Raji (cell line): ENCODE data around the gene OOSP4A.

Experiments used
- POLR2A ChIP-seq: IDR thresholded peaks from 2 replicates; pipeline ENCODE4 v1.6.1; 2011; ENCODE audit warnings: low read depth, low read length, control low read depth; ENCODE audit not compliant: insufficient read depth

OOSP4A gene

DNA sequence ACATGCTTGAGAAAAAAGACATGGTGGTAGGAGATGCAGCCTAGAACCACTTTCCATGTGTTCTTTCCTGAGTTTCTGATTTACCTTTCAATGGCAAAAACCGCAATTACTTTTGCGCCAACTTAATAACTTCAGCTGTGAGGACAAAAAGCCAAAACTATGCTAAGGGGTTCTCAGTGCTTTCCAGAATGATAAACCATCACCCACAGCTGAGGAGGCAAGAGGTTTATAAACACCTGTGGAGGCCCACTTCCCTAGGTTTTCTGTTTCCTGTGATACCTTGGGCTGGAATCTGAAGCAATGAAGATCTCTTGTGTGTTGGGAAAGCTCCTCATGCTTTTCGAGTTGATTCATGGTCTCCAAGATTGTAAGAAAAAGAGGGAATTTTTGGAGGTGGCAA is at the start of gene OOSP4A:
TSS of gene OOSP4A (plus strand) at position 301 of the 400 bp plus-strand sequence. CDS start at position 301, 0 bp downstream.
- TF ChIP-seq POLR2A = no peak

DNA sequence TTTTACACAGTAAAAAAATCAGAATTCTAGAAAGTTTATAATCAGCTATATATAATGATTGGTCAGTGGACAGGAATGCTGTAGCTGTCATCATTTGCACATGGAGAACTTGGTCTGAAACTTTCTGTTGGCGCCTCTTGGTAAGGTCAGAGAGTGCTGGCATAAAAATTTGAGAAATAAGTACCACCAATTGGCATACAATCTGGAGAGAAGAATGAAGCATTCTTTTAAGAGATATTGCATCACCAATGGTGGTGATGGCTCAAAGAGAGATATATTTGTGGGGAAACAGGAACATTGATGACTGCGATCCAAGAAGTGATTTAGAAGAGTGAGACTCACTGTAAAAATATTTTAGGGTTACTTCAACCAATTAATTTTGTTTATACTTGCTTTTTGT is 45.4 kb upstream of the OOSP4A start:
- TF ChIP-seq POLR2A = no peak

DNA sequence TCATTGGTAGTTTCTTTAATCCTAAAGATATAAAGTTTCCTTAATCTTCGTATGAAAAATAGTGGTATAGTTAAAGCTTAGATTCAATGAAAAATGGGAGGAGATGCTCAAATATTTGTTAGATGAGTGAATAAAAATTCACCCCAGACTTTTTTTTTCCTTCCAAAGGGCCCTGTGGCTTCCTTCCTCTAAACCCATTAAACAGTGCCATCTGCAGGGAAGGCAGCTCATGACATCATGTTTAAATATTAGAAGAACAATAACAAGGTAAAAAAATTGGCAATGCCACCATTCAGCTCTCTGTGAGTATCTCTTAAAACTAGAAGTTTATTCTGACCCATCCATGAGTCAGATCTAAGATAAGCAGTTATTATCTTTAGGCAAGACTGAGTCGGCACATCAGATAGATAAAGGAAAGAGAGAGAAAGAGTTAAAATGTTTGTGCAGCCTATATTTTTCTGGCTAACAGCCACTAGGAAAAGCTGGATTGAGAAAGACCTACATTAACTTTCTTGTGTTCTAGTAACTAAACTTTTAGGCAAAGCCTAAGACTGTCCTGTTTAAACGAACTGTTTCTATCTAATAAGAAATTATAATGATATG is 44.7 kb upstream of the OOSP4A start:
- TF ChIP-seq POLR2A = no peak

DNA sequence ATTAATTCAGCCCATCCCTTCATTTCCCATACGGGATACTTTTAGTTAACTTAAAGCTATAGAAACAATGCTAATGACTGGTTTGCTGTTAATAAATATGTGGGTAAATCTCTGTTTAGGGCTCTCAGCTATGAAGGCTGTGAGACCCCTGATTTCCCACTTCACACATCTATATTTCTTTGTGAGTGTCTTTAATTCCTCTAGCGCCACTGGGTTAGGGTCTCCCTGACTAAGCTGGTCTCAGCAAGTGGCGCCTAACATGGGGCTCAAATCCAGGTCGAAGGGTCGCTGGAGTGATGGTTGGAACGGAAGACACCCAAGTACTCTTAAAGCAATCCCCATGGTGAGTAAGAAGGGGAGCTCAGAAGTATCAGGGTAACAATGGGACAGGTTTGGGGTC is 40.0 kb upstream of the OOSP4A start:
- TF ChIP-seq POLR2A = no peak

DNA sequence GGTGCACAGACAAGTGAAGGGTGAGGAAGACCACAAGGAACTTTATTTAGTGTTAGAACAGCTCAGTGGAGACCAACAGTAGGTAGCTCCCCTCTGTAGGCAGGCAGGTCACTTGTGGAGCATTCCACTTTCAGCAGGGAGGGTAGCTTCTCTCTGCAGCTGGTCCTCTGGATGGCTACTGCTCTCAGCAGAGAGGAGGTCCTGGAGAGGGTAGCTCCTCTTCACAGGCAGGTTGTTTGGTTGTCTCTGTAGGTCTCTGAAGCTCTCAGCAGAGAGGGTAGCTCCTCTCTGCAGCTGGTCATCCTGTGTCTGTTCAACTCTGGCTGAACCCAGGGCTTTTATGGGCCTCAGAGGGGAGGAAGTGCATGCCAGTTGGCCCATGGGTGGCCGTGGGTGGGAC is 32.1 kb upstream of the OOSP4A start:
- no peak for TF ChIP-seq POLR2A

GRCh38 chr11:59938132-59938531 is 25.7 kb upstream of the OOSP4A start, which contains the start of gene OOSP1:
Gene OOSP1, plus strand, starts transcription at chr11:59938432. Its CDS starts 23 bp downstream, at chr11:59938455.
- no peak for TF ChIP-seq POLR2A

DNA sequence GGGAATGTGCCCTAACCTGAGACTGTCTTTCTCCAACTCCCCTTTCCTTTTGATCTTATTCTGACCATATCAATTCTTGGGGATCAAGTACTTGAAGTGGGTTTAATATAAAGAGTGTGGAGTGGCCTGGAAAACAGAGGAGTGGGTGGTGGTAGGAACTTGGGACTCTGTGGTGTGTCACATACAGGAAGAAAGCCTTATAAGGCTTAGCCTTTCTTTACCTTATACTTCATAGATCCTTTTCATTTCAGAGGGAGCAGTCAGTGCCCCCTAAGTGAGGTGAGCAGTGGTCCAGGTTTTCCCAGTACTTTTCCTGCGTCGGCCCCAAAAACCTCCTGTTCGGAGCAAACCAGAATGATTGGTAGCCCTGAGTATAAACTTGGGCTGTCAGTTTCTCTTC is 25.1 kb upstream of the OOSP4A start:
- TF ChIP-seq POLR2A = no peak

- no peak for TF ChIP-seq POLR2A
These were observed 24.4 kb upstream of the OOSP4A start for GRCh38 chr11:59939482-59939881.

- no peak for TF ChIP-seq POLR2A
These were observed 22.7 kb upstream of the OOSP4A start for GRCh38 chr11:59941091-59941490.

GRCh38 chr11:59943997-59944714 is 19.7 kb upstream of the OOSP4A start:
- TF ChIP-seq POLR2A = no peak

DNA sequence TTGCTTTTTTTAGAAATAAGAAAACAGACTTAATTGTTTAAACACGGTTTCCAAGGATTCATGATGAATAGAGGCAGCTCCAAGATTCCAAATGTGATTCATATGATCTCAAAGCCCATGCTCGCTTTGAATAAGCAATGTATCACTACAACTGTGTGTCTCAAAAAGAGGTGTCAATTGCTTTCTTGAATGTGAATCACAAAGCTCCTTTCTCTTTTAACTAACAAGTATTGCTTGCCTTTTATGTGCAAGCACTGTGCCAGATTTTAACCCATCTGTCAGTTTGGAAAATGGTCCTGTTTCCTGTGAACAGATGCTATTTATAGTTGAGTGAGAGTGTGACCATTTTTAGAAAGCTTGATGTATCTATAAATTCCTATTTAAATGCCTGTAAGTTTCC is 19.1 kb upstream of the OOSP4A start:
- TF ChIP-seq POLR2A = no peak

- TF ChIP-seq POLR2A = no peak
These were observed 10.2 kb upstream of the OOSP4A start for GRCh38 chr11:59953463-59954218.

DNA sequence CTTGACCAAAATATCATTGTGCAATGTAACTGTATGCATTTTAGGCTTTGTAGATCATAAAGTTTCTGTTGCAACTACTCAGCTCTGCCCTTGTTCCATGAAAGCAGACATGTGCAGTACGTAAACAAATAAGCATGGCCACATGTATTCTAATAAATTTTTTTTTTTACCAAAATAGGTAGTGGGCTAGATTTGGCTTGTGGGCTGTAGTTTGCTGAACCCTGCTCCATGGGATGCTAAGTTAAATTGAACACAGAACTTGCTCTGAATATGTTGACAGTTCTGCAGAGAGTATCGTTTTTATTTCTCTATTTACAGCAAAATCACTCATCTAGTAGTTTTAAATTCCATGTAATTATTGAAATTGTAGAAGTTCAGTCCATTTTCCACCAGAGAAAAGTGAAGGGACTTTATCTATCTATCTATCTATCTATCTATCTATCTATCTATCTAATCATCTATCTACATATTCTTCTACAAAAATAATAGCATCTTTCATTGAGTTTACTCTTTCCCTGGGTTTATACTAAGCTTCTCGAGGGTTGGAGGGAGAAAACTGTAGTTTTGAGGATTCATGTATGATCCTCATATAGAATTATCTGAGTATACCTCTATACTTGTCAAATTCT is 9.5 kb upstream of the OOSP4A start:
- TF ChIP-seq POLR2A = no peak

- TF ChIP-seq POLR2A = no peak
These were observed 6.7 kb upstream of the OOSP4A start for GRCh38 chr11:59957094-59957493.
